Head of caudate nucleus (tissue), 42 donors: ENCODE results near the gene GPR3.

Experiments used
- DNase-seq, 42 donors: peaks; one replicate each; pipeline versions ENCODE4 v3.0.0 to v3.0.0-alpha.2; 2020 to 2021; ENCODE audit warnings: mixed read lengths in 7 of 42
- intact Hi-C: fragments of 100-400 bp; cut with DNase I; formaldehyde crosslinking; loops from one replicate; pipeline ENCODE4 v1.15.0; 2022

Gene GPR3, protein sequence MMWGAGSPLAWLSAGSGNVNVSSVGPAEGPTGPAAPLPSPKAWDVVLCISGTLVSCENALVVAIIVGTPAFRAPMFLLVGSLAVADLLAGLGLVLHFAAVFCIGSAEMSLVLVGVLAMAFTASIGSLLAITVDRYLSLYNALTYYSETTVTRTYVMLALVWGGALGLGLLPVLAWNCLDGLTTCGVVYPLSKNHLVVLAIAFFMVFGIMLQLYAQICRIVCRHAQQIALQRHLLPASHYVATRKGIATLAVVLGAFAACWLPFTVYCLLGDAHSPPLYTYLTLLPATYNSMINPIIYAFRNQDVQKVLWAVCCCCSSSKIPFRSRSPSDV

DNA sequence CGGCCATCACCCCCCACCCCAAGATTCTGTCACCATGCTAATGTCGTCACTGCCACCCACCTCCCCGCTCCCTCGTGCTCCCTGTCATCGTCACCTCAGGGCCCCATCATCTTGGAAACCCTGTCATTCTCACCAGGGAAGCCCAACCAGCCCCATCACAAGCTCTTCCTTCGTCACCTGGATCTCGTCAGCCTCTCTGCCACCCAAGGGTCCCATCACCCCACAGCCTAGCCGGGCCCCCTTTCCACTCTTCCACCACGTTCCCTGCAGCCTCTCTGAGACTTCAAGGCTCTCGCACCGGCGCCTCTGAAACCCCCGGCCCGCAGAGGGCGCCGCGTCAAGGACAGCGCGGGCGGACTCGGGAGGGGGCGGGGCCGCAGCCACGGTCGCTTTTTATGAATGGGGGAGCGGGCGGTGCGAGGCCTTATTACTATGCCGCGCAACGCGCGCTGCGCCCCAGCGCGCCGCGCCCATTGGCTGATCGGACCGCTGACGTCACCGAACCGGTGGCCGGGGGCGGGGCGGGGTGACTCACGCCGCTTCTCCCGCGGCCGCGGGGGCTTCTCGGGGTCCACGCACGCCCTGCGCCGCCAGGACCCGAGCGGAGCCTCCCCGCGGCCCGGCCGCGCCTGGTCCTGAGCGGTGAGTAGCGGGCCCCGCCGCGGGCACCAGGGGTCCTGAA is at the start of gene GPR3:
GPR3 (plus strand) TSS at position 527 of the 682 bp plus-strand sequence. CDS start 1,177 bp downstream, outside the sequence.
- intact Hi-C loops, result loop anchor here (5.0 kb wide), 1 partner anchor 35 kb away; no protein-coding TSS in a partner anchor
- DNase-seq, result peak; percentile 81 to 96 (median 91)

DNA sequence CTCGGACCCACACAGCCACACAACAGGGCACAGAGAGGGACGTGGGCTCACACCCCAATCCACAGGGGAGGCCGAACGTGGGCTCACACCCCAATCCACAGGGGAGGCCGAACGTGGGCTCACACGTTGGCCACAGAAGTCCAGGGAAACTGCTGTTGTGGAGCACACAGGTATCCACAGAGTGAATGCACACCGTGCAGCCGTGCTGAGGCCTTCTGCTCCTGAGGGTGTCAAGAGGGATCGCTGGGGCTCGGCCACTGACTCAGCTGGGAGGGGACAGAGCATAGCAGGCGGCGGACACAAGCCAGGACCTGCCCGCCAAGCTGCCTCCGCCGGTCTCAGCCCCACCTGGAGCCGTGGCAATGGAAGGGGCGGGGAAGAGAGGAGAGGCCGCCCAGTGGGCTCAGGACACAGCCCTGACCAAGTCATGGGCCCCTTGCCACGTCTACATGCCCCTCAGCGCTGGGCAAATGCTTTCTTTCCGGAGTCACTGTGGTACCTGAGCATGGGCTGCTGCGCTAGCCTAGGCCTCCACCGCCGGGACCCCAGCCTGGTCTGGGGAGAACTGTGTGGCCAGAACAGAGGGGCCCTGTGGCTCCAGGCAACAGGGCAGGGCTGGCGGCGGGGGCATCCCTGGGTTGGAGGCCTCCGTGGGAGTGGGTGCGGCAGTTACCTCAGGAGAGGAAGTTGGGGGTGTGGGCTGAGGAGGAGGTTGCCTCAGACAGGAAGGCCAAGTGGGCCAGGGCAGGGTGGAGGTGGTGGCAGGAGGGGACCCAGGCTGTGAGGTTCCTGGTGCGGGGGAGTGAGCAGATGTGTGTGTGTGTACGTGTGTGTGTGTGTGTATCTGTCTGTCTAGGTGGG is 49.4 kb upstream of the GPR3 start:
- intact Hi-C loops, result no loop called here
- DNase-seq, result no peak

DNA sequence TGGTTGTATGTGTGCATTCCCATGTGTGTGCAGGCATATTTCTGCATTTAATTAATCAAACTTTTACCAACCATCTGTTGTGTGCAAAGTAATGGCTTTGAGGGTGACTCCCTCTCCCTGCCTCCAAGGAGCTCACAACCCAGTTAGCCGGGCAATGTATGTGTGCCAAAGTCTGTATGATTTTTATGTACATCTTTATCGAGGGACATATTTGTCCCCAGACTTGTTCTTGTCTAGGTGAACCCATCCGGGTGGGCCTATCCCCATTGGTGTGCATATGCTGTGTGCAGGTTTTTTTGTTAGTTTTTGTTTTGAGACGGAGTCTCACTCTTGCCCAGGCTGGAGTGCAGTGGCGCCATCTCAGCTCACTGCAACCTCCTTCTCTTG is 48.8 kb upstream of the GPR3 start:
- DNase-seq, result no peak
- intact Hi-C loops, result no loop called here

DNA sequence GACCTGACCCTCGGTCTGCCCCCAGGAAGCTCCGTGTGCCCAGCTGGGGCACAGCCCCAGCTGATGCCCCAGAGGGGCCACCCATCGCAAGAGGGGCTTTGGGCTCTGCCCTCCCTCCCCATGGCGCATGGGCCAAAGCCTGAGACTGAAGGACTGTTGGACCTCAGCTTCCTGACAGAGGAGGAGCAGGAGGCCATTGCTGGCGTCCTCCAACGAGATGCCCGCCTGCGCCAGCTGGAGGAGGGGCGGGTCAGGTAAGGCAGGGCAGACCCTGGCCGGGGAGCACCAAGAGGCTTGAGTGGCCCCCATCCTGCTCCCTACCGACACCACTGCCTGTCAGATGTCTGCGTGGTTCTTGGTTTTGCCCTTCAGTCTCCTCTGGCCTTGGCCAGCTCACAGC is 47.1 kb upstream of the GPR3 start:
- intact Hi-C loops, result no loop called here
- no peak for DNase-seq

DNA sequence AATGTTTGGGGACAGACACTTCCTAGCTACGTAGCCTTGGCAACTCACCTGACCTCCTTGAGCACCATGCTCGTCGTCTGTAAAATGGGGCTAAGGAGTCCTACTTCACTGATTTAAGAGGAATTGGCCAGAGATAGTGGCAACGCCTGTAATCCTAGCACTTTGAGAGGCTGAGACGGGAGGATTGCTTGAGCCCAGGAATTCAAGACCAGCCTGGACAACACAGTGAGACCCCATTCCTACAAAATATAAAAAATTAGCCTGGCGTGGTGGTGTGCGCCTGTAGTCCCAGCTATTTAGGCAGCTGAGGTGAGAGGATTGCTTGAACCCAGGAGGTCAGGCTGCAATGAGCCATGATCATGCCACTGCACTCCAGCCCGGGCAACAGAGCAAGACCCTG is 46.1 kb upstream of the GPR3 start:
- intact Hi-C loops, result no loop called here
- DNase-seq, result no peak

DNA sequence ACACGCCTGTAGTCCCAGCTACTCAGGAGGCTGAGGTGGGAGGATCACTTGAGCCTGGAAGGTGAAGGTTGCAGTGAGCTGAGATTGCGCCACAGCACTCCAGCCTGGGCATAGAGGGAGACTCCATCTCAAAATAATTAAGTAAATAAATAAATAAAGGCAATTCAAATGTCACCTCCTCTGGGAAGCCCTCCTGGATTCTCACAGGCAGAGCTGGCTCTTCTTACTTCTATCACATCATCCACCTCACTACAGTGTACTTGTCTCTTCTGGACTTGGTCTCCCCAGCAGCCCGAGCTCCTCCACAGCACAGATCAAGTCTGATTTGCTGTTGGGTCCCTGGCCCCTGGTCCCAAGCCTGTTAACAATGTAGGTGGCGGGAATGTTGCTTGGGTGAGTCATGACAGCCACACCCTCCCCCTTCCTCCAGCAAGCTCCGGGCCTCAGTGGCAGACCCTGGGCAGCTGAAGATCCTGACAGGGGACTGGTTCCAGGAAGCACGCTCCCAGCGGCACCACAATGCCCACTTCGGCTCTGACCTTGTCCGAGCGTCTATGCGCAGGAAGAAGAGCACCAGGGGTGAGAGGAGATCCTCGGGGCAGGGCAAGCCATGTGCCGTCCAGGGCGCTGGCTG is 45.3 kb upstream of the GPR3 start:
- intact Hi-C loops, result no loop called here
- DNase-seq, result no peak

DNA sequence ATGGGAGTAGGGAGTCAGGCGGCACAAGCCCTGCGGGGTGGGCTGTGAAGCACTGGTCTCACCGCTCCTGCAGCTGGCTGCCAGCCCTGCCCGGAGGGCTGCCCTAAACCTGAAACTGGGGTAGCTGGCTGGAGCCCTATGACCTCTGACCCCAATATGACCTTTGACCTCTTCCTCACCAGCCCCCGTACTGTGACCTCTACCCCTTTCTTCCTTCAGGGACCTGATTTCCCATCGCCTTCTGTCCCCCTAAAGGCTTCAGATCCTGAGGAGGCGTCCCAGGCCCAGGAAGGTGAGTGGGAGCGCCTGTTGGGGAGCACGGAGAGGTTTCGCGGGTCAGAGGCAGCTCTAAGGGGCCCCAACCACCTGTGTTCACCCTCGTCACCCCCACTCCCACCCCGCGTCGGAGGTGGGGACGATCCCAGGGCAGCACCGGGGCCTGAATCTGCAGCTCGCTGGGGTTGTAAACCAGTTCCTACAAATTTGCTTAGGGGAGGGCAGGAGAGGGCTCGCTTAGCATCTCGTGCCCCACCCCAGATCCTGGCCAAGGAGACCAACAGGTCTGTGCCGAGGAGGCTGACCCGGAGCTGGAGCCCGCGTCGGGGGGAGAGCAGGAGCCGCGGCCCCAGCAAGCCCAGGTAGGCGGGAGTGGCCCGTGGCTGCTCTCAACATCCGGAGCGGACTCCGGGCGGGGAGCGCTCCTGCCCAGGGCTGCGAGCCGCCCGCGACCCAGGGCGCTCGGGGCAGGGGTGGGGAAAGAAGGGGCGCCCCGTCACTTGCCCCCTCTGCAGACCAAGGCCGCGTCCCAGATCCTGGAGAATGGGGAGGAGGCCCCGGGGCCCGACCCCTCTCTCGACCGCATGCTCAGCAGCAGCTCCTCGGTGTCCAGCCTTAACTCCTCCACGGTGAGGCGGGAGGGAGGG is 43.3 kb upstream of the GPR3 start:
- no peak for DNase-seq

DNA sequence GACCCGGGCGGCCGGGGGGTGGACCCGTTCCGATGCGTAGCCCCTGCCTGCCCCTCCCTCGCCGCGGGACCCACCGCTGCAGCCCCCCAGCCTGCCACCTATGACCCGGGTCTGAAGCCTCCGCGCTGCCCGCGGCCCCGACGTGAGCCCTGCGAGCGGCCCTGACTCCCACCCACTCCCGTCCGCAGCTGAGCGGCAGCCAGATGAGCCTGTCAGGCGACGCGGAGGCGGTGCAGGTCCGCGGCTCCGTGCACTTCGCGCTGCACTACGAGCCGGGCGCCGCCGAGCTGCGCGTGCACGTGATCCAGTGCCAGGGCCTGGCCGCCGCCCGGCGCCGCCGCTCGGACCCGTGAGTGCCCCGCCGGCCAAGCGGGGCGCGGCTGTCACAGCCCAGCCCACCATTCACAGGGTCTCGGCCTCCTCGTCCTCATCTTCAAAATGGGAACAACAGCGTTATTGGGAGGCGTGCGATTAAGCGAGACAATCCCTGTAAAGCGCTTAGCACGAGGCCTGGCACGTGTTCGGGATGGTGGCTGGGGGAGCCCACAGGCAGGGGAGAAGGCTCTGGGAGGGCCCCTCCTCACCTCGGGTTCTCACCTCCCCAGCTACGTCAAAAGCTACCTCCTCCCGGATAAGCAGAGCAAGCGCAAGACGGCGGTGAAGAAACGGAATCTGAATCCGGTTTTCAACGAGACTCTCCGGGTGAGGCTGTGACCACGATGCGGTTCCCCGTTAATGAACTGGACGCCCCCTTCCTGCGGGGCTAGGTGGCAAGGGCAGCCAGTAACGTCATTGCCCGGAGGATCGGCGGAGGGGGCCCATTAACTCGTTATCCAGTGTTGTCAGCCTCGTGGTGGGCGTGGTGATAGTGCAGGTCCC is 42.4 kb upstream of the GPR3 start:
- DNase-seq, result peak in 28 of 42 donors; percentile 20 to 66 (median 46)
- intact Hi-C loops, result no loop called here

More for the DNA sequence above, 43.3 kb upstream of the GPR3 start:
- intact Hi-C loops, result no loop called here

DNA sequence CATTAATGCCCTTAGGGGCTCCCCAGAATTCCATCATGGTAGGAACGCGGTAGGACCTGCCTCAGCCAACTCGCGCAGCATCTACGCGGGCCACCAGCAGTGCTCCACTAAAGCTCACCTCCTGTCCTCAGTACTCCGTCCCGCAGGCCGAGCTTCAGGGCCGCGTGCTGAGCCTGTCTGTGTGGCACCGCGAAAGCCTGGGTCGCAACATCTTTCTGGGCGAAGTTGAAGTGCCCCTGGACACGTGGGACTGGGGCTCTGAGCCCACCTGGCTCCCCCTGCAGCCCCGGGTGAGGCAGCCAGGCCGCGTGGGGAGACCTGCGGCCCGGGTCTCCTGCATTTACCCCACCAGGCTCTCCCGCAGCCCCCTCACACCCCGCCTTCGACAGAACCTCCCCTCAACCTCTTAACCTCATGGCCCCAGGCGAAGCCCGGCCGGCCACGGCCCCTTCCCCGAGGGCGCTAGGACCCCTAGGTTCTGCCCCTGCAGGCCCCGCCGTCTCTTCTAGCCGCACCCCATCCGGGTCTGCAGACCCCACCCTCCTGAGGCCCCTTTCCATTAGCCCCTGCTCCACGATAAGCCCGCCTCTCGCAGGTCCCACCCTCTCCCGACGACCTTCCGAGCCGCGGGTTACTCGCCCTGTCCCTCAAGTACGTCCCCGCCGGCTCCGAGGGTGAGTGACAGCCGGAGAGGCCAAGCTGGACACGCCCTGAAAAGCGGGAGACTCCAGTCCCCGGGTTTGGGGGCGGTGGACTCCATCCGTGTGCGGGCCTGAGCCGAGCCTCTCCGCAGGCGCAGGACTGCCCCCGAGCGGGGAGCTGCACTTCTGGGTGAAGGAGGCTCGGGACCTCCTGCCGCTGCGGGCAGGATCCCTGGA is 41.5 kb upstream of the GPR3 start:
- DNase-seq, result peak in 2 of 42 donors; percentile 14 to 48
- intact Hi-C loops, result no loop called here

DNA sequence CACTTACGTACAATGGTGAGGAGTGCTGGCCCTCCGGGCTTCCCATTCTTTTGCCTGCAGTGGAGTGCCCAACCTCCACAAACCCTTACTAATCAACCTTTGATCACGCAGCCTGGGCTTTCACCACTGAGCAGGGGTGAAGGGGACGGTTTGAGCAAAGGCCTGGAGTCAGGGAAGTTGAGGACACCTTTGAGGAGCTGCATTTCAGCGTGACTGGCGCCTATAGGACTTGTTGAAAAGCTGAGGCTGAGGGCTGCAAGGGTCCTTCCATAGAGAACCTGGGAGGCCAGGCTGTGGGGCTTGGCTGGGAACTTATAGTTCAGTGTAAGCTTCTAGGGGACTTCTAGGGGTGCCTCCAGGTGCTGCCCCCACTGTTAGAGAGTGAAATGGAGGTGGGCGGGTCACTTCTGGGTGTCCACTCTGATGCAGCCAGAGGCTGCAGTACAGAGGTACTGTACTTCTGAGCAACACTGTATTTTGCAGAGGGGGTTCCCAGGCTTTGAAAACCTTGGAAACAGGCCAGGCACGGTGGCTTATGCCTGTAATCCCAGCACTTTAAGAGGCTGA is 40.8 kb upstream of the GPR3 start:
- no peak for DNase-seq
- intact Hi-C loops, result no loop called here

DNA sequence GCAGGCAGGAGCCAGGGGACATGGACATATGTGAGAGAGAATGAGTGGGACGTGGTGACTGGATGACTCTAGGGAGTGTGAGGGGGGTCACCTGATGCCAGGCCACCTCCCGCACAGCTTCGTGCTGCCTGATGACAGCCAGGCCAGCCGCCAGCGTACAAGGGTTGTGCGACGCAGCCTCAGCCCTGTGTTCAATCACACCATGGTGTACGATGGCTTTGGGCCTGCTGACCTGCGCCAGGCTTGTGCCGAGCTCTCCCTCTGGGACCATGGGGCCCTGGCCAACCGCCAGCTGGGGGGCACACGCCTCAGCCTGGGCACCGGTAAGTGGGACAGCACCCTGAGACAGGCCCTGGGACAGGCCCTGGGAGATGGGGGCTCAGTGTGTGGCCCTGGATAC is 39.3 kb upstream of the GPR3 start:
- no peak for DNase-seq
- intact Hi-C loops, result no loop called here

DNA sequence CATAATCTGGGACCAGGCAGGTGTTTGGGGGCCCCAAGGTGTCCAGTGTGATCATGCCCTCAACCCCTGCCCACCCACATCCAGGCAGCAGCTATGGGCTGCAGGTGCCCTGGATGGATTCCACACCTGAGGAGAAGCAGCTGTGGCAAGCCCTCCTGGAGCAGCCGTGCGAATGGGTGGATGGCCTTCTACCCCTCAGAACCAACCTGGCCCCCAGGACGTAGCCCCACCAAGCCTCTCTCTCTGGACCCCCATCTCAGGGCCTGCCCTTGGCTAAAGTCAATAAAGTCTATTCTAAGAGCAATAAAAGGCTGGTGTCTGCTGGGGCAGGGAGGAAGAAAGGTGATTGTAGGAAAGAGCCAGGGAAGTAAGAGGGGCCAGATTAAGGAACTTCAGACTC is 38.8 kb upstream of the GPR3 start:
- intact Hi-C loops, result no loop called here

DNA sequence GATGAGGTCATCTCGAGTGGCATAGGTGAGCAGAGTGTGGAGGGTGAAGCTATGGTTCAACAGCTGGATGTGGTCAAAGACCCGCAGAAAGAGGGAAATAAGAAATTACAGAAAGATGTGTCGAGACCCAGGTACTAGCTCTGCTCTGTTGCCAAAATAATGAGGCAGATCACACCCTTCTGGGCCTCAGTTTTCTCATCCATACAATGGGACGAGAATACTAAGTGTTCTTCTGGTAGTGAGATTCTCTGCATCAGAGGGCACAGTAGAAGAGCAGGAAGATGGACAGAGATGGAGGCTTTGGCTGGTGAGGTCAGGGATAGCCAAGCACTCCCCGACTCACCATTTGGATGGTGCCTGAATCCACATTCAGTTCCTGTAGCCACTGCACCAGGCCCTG is 36.7 kb upstream of the GPR3 start:
- intact Hi-C loops, result loop anchor here (5.0 kb wide), 1 partner anchor 37 kb away; the partner anchor contains the start of gene GPR3
- no peak for DNase-seq

More for the DNA sequence above, 38.8 kb upstream of the GPR3 start:
- DNase-seq, result no peak

DNA sequence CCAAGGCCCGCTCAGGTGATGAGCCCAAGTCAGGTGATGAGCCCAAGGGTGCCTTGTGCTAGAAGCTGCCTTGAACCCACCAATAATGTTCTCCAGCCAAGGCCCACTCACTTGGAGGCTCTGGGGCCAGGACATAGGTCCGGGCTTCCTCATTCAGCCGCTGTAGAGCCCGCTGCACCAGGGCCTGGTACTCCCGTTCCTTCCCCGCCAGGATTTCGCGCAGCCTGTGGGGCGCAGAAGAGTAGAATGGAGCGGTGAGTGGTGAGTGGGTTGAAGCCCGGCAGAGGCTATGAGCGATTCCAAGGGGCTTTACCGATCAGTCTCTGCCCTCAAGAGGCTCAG is 36.2 kb upstream of the GPR3 start:
- DNase-seq, result no peak
- intact Hi-C loops, result loop anchor here (5.0 kb wide), 1 partner anchor 36 kb away; the partner anchor contains the start of gene GPR3

DNA sequence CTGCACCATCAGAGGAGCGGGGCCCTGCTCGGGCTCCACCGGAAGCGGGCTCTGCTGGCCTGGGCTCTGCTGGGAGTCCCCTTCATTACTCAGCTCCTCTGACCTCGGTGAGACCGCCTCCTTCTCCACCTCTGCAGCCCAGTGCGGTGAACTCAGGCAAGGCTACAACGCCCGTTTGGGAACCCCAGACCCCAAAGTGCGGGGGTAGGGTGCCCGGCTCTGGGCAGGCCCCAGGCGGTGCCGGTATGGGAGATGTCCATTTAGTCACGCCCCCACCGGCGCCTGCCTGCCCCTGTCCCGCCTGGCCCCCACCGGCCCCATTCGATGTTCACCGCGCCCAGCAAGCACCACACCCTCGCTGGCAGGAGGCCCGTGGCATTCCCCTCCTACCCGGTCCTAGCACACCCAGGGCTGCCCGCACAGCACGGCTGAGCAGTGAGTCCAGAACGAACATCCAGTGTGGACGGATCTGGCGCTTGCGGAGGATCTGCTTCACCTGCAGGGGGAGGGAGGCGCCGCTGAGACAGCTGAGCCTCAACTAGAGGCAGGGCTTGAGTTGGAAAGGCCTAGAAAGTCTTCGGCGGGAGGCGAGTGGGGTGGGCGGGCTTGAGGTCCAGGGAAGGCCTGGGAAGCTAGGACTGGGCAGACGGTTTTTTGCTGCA is 35.7 kb upstream of the GPR3 start:
- no peak for DNase-seq
- intact Hi-C loops, result loop anchor here (5.0 kb wide), 1 partner anchor 36 kb away; the partner anchor contains the start of gene GPR3
